ENCODE data around the gene LBP. TPM values are rescaled to one million over a fixed set of nuclear protein-coding genes. Genes with fewer than 3 reads are reported as not detected.

LBP gene
- total and polyA plus RNA-seq, 10 of the 15 experiments (the other 5 are each of a cell fraction or from before 2014, with no cell fraction given): 0.04 to 0.10 TPM; not detected in 8

DNA sequence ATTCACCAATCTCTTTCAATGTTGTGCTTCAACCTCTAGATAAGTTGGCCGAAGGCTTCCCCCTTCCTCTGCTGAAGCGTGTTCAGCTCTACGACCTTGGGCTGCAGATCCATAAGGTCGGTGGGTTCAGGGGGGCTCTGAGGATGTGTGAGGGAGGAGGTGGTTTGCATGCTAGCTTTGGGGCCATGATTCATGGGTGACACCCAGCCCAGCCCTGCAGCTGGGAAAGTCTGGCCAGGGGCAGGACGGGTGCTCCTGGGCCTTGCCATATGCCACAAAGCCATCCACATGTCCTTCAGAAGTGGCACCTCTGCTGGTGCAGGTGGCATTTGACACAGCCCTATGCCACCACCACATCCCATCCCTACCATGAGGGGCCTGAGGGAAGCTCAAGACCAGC is 27.6 kb downstream of the LBP start:
- SMC1A ChIA-PET (ENCODE audit: uncharacterized antibody, unreplicated experiment): no interaction called here
- no peak for TF ChIP-seq BHLHE40 (IDR thresholded peaks at IDR 0.05; ENCODE audit: borderline replicate concordance in 1 of 2, low read depth in 2 of 2, low read length in 1 of 2)
- no peak for TF ChIP-seq RCOR1 (conservative IDR thresholded peaks at IDR 0.05; ENCODE audit: low read depth, low read length)
- TF ChIP-seq, protein P1, sequence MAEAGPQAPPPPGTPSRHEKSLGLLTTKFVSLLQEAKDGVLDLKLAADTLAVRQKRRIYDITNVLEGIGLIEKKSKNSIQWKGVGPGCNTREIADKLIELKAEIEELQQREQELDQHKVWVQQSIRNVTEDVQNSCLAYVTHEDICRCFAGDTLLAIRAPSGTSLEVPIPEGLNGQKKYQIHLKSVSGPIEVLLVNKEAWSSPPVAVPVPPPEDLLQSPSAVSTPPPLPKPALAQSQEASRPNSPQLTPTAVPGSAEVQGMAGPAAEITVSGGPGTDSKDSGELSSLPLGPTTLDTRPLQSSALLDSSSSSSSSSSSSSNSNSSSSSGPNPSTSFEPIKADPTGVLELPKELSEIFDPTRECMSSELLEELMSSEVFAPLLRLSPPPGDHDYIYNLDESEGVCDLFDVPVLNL (IDR thresholded peaks at IDR 0.05; ENCODE audit: low read depth, low read length): no peak
- TF ChIP-seq, protein P2, sequence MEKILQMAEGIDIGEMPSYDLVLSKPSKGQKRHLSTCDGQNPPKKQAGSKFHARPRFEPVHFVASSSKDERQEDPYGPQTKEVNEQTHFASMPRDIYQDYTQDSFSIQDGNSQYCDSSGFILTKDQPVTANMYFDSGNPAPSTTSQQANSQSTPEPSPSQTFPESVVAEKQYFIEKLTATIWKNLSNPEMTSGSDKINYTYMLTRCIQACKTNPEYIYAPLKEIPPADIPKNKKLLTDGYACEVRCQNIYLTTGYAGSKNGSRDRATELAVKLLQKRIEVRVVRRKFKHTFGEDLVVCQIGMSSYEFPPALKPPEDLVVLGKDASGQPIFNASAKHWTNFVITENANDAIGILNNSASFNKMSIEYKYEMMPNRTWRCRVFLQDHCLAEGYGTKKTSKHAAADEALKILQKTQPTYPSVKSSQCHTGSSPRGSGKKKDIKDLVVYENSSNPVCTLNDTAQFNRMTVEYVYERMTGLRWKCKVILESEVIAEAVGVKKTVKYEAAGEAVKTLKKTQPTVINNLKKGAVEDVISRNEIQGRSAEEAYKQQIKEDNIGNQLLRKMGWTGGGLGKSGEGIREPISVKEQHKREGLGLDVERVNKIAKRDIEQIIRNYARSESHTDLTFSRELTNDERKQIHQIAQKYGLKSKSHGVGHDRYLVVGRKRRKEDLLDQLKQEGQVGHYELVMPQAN (conservative IDR thresholded peaks at IDR 0.05): no peak
- TF ChIP-seq EED (IDR thresholded peaks at IDR 0.05; ENCODE audit: low read depth): no peak
- no peak for TF ChIP-seq BCL11A (IDR thresholded peaks at IDR 0.05; ENCODE audit: low read depth, low read length)
- TF ChIP-seq CREM (IDR thresholded peaks at IDR 0.05; ENCODE audit: low read depth): no peak
- no peak for TF ChIP-seq MTA3 (IDR thresholded peaks at IDR 0.05; ENCODE audit: borderline replicate concordance, low read length)
- no peak for TF ChIP-seq MYC (IDR thresholded peaks at IDR 0.05; ENCODE audit: insufficient read depth, insufficient read length, insufficient replicate concordance, low read length, severe bottlenecking)
- TF ChIP-seq KDM1A (IDR thresholded peaks at IDR 0.05; ENCODE audit: borderline replicate concordance): no peak
- TF ChIP-seq, protein P3, sequence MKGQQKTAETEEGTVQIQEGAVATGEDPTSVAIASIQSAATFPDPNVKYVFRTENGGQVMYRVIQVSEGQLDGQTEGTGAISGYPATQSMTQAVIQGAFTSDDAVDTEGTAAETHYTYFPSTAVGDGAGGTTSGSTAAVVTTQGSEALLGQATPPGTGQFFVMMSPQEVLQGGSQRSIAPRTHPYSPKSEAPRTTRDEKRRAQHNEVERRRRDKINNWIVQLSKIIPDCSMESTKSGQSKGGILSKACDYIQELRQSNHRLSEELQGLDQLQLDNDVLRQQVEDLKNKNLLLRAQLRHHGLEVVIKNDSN (IDR thresholded peaks at IDR 0.05; ENCODE audit: borderline replicate concordance, extremely low read length, insufficient read depth, low read depth, low read length): no peak
- TF ChIP-seq, protein P4, sequence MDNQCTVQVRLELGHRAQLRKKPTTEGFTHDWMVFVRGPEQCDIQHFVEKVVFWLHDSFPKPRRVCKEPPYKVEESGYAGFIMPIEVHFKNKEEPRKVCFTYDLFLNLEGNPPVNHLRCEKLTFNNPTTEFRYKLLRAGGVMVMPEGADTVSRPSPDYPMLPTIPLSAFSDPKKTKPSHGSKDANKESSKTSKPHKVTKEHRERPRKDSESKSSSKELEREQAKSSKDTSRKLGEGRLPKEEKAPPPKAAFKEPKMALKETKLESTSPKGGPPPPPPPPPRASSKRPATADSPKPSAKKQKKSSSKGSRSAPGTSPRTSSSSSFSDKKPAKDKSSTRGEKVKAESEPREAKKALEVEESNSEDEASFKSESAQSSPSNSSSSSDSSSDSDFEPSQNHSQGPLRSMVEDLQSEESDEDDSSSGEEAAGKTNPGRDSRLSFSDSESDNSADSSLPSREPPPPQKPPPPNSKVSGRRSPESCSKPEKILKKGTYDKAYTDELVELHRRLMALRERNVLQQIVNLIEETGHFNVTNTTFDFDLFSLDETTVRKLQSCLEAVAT (IDR thresholded peaks at IDR 0.05): no peak
- no peak for TF ChIP-seq MTA2 (IDR thresholded peaks at IDR 0.05; ENCODE audit: low read depth)
- TF ChIP-seq, protein P5, sequence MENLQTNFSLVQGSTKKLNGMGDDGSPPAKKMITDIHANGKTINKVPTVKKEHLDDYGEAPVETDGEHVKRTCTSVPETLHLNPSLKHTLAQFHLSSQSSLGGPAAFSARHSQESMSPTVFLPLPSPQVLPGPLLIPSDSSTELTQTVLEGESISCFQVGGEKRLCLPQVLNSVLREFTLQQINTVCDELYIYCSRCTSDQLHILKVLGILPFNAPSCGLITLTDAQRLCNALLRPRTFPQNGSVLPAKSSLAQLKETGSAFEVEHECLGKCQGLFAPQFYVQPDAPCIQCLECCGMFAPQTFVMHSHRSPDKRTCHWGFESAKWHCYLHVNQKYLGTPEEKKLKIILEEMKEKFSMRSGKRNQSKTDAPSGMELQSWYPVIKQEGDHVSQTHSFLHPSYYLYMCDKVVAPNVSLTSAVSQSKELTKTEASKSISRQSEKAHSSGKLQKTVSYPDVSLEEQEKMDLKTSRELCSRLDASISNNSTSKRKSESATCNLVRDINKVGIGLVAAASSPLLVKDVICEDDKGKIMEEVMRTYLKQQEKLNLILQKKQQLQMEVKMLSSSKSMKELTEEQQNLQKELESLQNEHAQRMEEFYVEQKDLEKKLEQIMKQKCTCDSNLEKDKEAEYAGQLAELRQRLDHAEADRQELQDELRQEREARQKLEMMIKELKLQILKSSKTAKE (IDR thresholded peaks at IDR 0.05; ENCODE audit: low read depth, poor library complexity, severe bottlenecking): no peak
- TF ChIP-seq POU2F2 (IDR thresholded peaks at IDR 0.05; ENCODE audit: borderline replicate concordance, low read depth, low read length): no peak
- no peak for TF ChIP-seq YY1 (IDR thresholded peaks at IDR 0.05; ENCODE audit: low read depth, low read length)
- no peak for TF ChIP-seq GABPA (IDR thresholded peaks at IDR 0.05; ENCODE audit: low read depth)
- no peak for TF ChIP-seq SUZ12 (IDR thresholded peaks at IDR 0.05; ENCODE audit: unreplicated experiment)

More for the DNA sequence above, 27.6 kb downstream of the LBP start:
- FAIRE-seq: no peak
- ChIA-PET POLR2A (no interaction called here), RAD21 (ENCODE audit: unreplicated experiment) (no interaction called here), CTCF (interaction anchor here (0.6 to 2.3 kb wide), 5 partner anchors 12 to 153 kb away, joined by 3 to 6 read pairs (median 3); no protein-coding TSS in a partner anchor)
- Histone ChIP-seq H3K9ac (ENCODE audit: control insufficient read depth, insufficient read depth, low read length) (no peak overlapping the region), H3K4me2 (ENCODE audit: control insufficient read depth, insufficient read depth) (no peak overlapping the region), H3K27me3 (replicated peaks in 1 of 2; ENCODE audit: control insufficient read depth in 2 of 2, insufficient read depth in 2 of 2, low read length in 1 of 2) (no peaks in the 10 kb centered on the region; a peak in 2 of 4 replicates), H3K9me3 (replicated peaks; ENCODE audit: control insufficient read depth, insufficient read depth, low read length) (no peaks in the 10 kb centered on the region), H4K20me1 (ENCODE audit: control insufficient read depth, insufficient read depth) (no peaks in the 10 kb centered on the region), H3K4me1 (ENCODE audit: control insufficient read depth, insufficient read depth, low read length) (no peaks in the 10 kb centered on the region), H3K79me2 (ENCODE audit: control insufficient read depth, insufficient read depth, low read length) (no peaks in the 10 kb centered on the region), H3K36me3 (ENCODE audit: control insufficient read depth in 2 of 2, insufficient read depth in 2 of 2, low read length in 1 of 2) (no peaks in the 10 kb centered on the region), H3K4me3 (no peak overlapping the region), H3K27ac (ENCODE audit: control insufficient read depth, insufficient read depth) (no peak overlapping the region), H2AFZ (ENCODE audit: control insufficient read depth, low read depth, low read length) (no peak overlapping the region)
- in situ Hi-C loops (cut with MboI) (no loop called here), intact Hi-C loops (cut with micrococcal nuclease; ENCODE audit: unreplicated experiment) (no loop called here)
- 19% methylated on average over 5 of the region's 5 CpGs for WGBS (ENCODE audit: insufficient coverage, insufficient replicate concordance, low lambda C conversion rate, missing lambda C conversion rate)
- ATAC-seq: no peak
- DNase-seq (ENCODE audit: low read depth, low spot score): no peak
- no TSS peak for BruUV-seq (replicated peaks)

Data from GM12878 (cell line).